MCF 10A (cell line): ENCODE data around the gene NGB. TPM values are rescaled to one million over a fixed set of nuclear protein-coding genes. Genes with fewer than 3 reads are reported as not detected.

ENCODE experiments used
- BruUV-seq: library from RNA; stranded (reverse); fragments of 400-500 nt; replicated peaks from 2 replicates; lab custom pipeline; 2021; lab: Mats Ljungman, UMichigan
- CTCF ChIA-PET: fragments of 300-600 bp; sonication (Branson Sonifier 250); formaldehyde crosslinking; extraction: SDS; loops from one replicate; lab custom pipeline; 2021; ENCODE audit warnings: antibody characterized with exemption, inconsistent platforms; lab: Yijun Ruan, JAX
- POLR2A ChIA-PET: fragments of 300-600, 350-650 bp; sonication (Branson Sonifier 250); formaldehyde crosslinking; extraction: SDS; loops from one replicate; lab custom pipeline; 2020; ENCODE audit warnings: antibody characterized with exemption, inconsistent platforms; lab: Yijun Ruan, JAX
- DNase-seq: peaks from one replicate; pipeline ENCODE4 v3.0.0-alpha.2; 2018; ENCODE audit not compliant: unreplicated experiment
- H3K27ac Mint-ChIP-seq: one replicate; pipeline ENCODE4 v1.8.0; 2022; ENCODE audit warnings: mild to moderate bottlenecking, low read depth, mixed read lengths; ENCODE audit not compliant: unreplicated experiment
- H3K27me3 Mint-ChIP-seq: one replicate; pipeline ENCODE4 v1.8.0; 2022; ENCODE audit warnings: mixed read lengths; ENCODE audit not compliant: insufficient read depth, unreplicated experiment
- H3K36me3 Mint-ChIP-seq: one replicate; pipeline ENCODE4 v1.8.0; 2022; ENCODE audit warnings: mild to moderate bottlenecking, moderate library complexity, mixed read lengths; ENCODE audit not compliant: insufficient read depth, unreplicated experiment
- H3K4me1 Mint-ChIP-seq: one replicate; pipeline ENCODE4 v1.8.0; 2022; ENCODE audit warnings: mixed read lengths; ENCODE audit not compliant: insufficient read depth, unreplicated experiment
- H3K4me3 Mint-ChIP-seq: one replicate; pipeline ENCODE4 v1.8.0; 2022; ENCODE audit warnings: mild to moderate bottlenecking, moderate library complexity, mixed read lengths; ENCODE audit not compliant: unreplicated experiment
- H3K9me3 Mint-ChIP-seq: one replicate; pipeline ENCODE4 v1.8.0; 2022; ENCODE audit warnings: mixed read lengths; ENCODE audit not compliant: unreplicated experiment
- CTCF ChIP-seq: fragments of 200-600 bp; IDR thresholded peaks from one replicate; pipeline ENCODE4 v1.8.0; 2022; ENCODE audit warnings: antibody characterized with exemption, mild to moderate bottlenecking; ENCODE audit not compliant: unreplicated experiment
- intact Hi-C: fragments of 100-400 bp; cut with micrococcal nuclease; formaldehyde crosslinking; loops from 2 replicates; pipeline ENCODE4 v1.14.1; 2022
- total RNA-seq: library from RNA; stranded (reverse); gene quantifications from 2 replicates; pipeline ENCODE4 v1.2.3, GENCODE V29; 2022

Gene NGB
- total RNA-seq, 1 experiment from 2014 or later, result not detected

GRCh38 chr14:77314539-77315457, 43.8 kb upstream of the NGB start:
- DNase-seq, result no peak
- intact Hi-C loops, result loop anchor here (5.0 kb wide), 1 partner anchor 238 kb away; no protein-coding TSS in a partner anchor
- H3K4me3 Mint-ChIP-seq, result no peak overlapping the region
- no peak for TF ChIP-seq CTCF
- no peaks in the 10 kb centered on the region for H3K36me3 Mint-ChIP-seq
- POLR2A ChIA-PET, result interaction anchor here (0.8 to 6.6 kb wide), 6 partner anchors 12 to 216 kb away, joined by 3 to 108 read pairs (median 6); partner anchors contain the start of gene CIPC
- no peaks in the 10 kb centered on the region for H3K27me3 Mint-ChIP-seq
- no peaks in the 10 kb centered on the region for H3K9me3 Mint-ChIP-seq
- BruUV-seq, result no TSS peak
- CTCF ChIA-PET, result interaction anchor here (0.5 to 6.9 kb wide), 35 partner anchors 8 to 1655 kb away, joined by 3 to 264 read pairs (median 5); no protein-coding TSS in a partner anchor
- H3K27ac Mint-ChIP-seq, result peak overlapping the region; percentile 96
- peaks cover 59% of the 10 kb centered on the region for H3K4me1 Mint-ChIP-seq

- TF ChIP-seq CTCF, result no peak
- intact Hi-C loops, result no loop called here
- H3K27me3 Mint-ChIP-seq, result no peaks in the 10 kb centered on the region
- no TSS peak for BruUV-seq
- no peak overlapping the region for H3K4me3 Mint-ChIP-seq
- H3K9me3 Mint-ChIP-seq, result no peaks in the 10 kb centered on the region
- peaks cover 57% of the 10 kb centered on the region for H3K4me1 Mint-ChIP-seq
- ChIA-PET CTCF (interaction anchor here (0.6 to 6.9 kb wide), 10 partner anchors 13 to 443 kb away, joined by 3 to 264 read pairs (median 5); no protein-coding TSS in a partner anchor), POLR2A (interaction anchor here (0.8 to 6.6 kb wide), 6 partner anchors 11 to 352 kb away, joined by 3 to 108 read pairs (median 6); partner anchors contain the start of genes CIPC and VIPAS39)
- H3K36me3 Mint-ChIP-seq, result no peaks in the 10 kb centered on the region
- DNase-seq, result peak; percentile 78
- H3K27ac Mint-ChIP-seq, result peak overlapping the region; percentile 96
Measured at GRCh38 chr14:77314043-77314442, 43.0 kb upstream of the NGB start.

GRCh38 chr14:77313371-77313770, 42.4 kb upstream of the NGB start:
- no peak for DNase-seq
- Mint-ChIP-seq H3K27ac (peak overlapping the region; percentile 96), H3K27me3 (no peaks in the 10 kb centered on the region), H3K4me1 (peaks cover 57% of the 10 kb centered on the region), H3K9me3 (no peaks in the 10 kb centered on the region), H3K4me3 (no peak overlapping the region), H3K36me3 (no peaks in the 10 kb centered on the region)
- no peak for TF ChIP-seq CTCF
- no TSS peak for BruUV-seq
- ChIA-PET POLR2A (interaction anchor here (0.8 to 6.6 kb wide), 6 partner anchors 8 to 351 kb away, joined by 3 to 108 read pairs (median 4); partner anchors contain the start of genes GSTZ1, POMT2 and VIPAS39), CTCF (interaction anchor here (0.7 to 6.9 kb wide), 7 partner anchors 12 to 214 kb away, joined by 3 to 264 read pairs (median 6); no protein-coding TSS in a partner anchor)
- intact Hi-C loops, result no loop called here

- Mint-ChIP-seq H3K4me3 (no peak overlapping the region), H3K27ac (peak overlapping the region; percentile 96), H3K9me3 (no peaks in the 10 kb centered on the region), H3K36me3 (no peaks in the 10 kb centered on the region), H3K4me1 (peaks cover 47% of the 10 kb centered on the region), H3K27me3 (no peaks in the 10 kb centered on the region)
- no TSS peak for BruUV-seq
- no peak for TF ChIP-seq CTCF
- ChIA-PET POLR2A (interaction anchor here (0.6 to 6.6 kb wide), 3 partner anchors 8 to 35 kb away, joined by 3 to 108 read pairs (median 10); partner anchors contain the start of genes GSTZ1 and POMT2), CTCF (interaction anchor here (0.6 to 6.9 kb wide), 4 partner anchors 10 to 607 kb away, joined by 3 to 264 read pairs (median 6); no protein-coding TSS in a partner anchor)
- peak; percentile 25 for DNase-seq
- intact Hi-C loops, result no loop called here
Measured at GRCh38 chr14:77311217-77311616, 40.2 kb upstream of the NGB start.
